Fibroblast of gingiva (primary cell): ENCODE measurements around the gene FCHO2.

ENCODE experiments used
- DNase-seq: peaks from one replicate; pipeline ENCODE4 v3.0.0-alpha.2; 2011; ENCODE audit warnings: low read depth

Gene FCHO2

DNA sequence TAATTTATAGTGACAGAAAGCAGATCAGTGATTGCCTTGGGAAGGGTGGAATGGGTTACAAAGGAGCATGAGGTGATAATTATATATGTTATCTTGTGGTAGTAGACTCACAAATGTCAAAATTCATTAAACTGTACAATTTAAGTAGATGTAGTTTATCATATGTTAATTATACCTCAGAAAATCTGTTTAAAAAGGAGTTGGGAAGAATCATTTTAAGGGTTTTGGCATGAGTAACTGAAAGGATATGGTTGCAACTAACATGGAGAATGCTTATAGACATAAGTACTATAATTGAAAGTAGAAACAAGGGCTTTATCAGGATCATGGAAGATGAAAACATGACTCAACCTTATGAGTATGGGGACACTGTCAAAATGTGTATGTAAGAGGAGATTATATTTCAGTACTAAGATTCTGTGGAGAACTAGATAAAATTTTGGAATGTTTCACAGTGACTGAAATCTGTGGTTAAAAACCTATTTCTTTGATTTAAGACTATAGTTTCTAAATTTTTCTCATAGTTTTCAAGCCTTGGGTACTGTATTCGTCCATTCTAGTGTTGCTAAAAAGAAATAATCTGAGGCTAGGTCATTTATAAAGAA, 73.3 kb downstream of the FCHO2 start:
- DNase-seq: peak; percentile 4

DNA sequence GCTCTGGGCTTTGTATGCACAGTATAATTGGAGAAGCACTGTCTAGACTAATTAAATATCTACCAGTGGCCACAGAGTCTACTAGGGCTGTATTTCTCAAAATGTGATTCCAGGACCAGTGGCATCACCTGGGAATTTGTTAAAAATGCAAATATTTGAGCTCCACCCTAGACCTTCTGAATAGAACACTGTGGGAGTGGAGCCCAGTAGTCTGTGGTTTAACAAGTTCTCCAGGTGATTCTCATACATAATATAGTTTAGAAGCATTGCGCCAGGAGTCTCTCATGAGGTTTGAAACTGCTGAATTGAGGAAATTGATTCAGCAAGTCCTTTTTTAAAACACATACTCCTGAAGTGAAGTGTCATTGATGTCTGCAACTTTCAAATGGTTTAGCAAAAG, 74.7 kb downstream of the FCHO2 start:
- no peak for DNase-seq

DNA sequence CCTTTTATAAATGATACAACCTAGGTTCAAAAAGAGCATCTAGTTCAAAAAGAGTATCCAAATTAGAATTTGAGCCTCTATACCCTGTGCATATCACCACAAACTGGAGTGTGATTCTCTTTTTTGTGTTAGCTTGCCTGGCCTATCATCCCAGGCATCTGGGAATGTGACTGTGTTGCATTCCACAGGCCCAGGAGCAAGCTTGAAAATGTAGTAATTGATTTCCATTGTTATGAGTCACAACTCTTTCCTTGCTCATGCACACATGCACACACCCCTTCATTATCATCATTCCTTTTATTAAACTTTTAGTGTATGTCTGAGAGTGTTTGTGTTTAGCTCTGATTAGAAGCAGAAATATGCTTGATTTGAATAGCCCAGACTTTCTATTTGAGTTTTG, 75.2 kb downstream of the FCHO2 start:
- DNase-seq: peak; percentile 65

DNA sequence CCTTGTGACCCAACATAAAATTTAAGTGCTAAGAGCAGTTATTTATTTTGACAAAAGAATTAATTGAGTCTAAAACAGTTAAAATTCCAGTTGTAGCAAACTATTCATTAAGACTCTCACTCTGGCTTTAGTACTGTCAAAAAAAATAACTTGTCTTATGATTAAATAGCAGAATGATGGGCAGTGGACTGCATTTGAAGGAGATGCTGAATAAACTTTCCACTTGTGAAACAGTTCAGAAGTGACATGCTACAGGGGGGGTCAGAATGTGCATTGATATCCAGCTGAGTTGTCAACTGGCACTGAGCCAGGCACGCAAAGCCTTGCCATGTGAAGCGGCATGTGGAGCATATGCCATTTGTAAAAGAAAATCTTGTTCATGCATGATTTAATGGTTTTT, 76.0 kb downstream of the FCHO2 start:
- DNase-seq: peak; percentile 81

- no peak for DNase-seq
Measured at GRCh38 chr5:73032635-73033034, 76.8 kb downstream of the FCHO2 start.

- no peak for DNase-seq
Measured at GRCh38 chr5:73037545-73037944, 81.7 kb downstream of the FCHO2 start.

DNA sequence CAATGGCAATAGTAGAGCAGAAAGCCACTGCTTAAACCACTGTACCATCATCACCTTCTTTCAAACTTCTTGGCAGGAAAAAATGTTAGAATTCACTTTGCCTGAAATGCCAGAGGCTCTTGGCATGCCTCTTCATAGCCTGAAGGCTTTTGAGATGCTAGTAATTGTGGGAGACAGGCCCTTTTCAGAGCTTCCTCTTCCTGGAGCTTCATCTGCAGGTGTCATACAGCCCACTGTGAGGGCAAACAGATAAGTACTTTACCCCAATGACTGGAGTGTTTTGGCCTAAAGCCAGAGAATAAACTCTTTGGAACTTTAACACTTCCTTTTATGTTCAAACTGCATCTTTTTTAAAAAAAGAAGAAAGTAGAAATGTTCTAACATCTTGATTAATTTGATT, 83.2 kb downstream of the FCHO2 start:
- no peak for DNase-seq

DNA sequence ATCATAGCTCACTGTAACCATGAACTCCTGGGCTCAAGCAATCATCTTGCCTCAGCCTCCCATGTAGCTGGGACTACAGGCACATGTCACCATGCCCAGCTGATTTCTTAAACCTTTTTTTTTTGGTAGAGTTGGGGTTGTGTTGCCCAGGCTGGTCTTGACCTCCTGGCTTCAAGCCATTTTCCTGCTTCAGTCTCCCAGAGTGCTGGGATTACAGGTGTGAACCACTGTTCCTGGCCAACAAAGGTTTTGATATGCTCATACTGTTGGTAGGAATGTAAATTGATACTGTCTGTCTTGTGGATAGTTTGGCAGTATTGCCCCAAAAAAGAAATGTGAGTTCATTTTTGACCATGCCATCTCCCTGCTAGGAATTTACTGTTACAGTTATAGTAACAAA, 87.2 kb downstream of the FCHO2 start:
- DNase-seq: no peak

- no peak for DNase-seq
Measured at GRCh38 chr5:73044546-73044945, 88.7 kb downstream of the FCHO2 start.

DNA sequence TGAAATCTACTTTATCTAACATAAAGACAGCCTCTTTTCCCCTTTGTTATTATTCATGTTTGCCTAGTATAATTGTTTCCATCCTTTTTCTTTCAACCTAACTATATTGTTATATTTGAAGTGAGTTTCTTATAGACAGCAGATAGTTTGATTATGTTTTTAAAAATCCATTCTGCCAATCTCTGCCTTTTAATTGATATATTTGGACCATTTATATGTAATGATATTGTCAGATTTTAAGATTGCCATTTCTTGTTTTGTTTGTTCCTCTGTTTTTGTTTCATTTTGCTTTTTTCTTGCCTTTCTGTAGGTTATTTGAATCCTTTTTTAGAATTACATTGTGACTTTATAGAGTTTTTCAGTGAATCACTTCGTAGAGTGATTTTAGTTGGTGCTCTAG, 89.8 kb downstream of the FCHO2 start:
- DNase-seq: no peak

DNA sequence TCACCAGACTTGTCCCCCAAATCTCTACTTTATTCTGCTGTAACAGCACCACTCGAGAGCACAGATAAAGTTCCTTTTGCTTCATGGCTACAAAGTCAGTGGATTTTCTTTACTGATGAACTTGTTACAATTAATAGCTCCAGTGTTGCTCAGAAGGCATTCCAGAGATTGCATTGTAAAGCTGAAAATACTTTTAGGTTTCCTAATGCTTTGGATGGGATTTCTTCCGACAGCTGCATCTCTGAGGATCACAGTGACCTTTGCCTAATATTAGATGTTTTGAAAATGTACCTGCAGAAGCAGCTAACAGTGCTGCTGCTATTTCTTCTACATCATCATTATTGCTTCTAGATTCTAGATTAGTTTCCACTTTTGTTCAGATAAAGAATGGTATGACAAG, 105.8 kb downstream of the FCHO2 start:
- DNase-seq: no peak

DNA sequence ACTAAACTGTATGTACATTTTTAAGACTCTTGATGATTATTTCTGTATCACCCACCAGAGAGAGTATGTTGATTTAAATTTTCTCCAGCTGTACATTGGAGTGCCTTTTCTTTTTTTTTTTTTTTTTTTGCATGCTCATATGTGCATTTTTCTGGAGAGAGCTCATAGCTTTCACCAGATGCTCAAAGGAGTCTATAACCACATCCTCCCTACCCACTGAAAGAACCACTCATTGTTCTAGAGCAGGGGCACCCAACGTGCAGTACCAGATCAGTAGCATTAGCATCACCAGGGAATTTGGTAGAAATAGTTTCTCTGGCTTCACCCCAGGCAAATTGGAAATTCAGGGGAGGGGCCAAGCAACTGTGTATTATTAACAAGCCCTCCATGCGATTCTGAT, 110.6 kb downstream of the FCHO2 start:
- DNase-seq: peak; percentile 15

DNA sequence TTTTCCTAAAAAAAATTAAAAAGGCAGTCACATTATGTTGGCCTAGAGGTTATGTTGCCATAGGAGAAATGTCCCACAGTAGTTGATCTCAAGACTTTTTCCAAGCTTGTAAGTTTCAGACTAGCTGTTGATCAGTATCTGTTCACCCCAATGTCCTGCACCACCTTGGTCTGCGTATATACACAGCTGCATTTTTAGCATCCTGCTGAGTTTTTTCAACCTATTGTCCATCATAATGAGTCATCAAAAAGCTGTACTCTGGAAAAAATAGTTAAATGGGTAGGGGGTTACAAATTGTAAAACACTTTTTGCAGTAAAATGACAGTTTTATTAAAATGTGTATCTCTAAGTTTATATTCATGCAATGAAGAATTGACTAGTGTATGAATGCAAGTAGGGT, 111.4 kb downstream of the FCHO2 start:
- DNase-seq: no peak

DNA sequence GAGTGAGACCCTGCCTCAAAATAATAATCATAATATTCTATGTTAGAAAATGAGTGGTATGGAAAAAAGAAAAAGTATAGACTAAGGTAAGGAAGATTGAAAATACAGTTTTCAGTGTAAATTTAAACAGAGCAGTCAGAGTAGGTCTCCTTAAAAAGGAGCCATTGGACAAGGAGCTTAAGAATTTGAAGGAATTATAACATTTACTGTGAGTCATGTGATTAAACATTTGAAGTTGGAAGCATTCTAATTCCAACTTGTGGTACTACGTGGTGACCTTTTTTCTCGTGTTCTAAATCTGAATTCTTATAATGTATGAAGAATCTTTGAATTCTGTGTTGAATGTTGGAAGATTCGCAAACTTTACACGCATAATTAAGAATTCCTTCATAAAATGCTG, 125.3 kb downstream of the FCHO2 start:
- no peak for DNase-seq

- DNase-seq: no peak
Measured at GRCh38 chr5:73088026-73088425, 132.2 kb downstream of the FCHO2 start.

- peak; percentile 36 for DNase-seq
Measured at GRCh38 chr5:73093943-73094342, 138.1 kb downstream of the FCHO2 start.

GRCh38 chr5:73094415-73094814, 138.6 kb downstream of the FCHO2 start:
- no peak for DNase-seq

GRCh38 chr5:73095564-73096238, 139.9 kb downstream of the FCHO2 start:
- DNase-seq: no peak

DNA sequence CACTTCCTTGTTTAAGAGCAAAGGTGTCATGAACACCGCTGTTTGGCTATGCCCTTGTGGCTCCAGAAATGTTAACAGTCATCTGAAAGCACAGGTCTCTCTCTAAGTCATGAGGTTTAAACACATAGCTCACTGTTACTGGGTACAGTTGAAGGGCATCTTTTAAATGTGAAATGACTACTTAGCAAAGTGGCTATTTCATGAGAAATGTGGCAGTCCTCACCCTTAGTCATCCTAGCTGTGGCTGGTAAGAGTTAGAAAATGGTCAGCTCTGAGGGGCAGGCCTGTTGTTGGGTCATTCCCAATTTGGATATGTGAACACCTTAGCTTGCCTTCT, 140.4 kb downstream of the FCHO2 start:
- DNase-seq: no peak

DNA sequence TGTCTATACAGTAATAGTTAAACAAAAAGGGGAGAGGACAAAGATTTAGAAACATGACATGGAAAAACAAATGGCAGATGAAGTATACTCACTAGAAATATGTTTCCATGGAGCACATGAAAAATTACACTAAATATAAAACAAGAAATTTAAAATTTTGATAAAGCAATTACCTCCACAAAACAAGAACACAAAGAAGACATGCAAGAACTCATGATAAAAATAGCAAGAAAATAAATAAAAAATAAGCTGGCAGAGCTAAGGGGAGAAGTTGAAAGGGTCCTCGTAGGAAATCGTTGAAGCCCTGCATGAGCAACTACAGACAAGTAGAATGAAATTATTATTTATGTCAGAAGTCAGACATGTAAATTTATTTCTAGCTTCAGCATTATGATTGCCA, 141.9 kb downstream of the FCHO2 start:
- no peak for DNase-seq

DNA sequence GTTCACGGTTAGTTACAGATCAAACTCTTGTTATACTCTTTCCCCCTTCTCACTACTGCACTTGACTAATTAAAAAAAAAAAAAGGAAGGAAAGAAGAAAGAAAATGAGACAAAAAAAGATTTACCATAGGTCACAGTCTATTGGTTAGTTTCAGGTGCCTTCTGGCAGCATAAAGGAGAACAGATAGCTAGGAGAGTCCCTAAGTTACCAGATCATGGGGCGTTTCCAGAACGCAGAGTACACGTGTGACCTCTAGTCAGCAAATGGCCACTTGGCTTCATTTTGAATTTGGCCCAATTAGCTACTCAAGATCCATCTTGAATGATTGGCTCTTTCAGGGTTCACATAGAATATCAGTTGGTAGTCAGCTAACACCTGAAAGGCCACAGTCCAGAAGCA, 144.3 kb downstream of the FCHO2 start:
- no peak for DNase-seq

- no peak for DNase-seq
Measured at GRCh38 chr5:73103870-73104299, 148.0 kb downstream of the FCHO2 start.

DNA sequence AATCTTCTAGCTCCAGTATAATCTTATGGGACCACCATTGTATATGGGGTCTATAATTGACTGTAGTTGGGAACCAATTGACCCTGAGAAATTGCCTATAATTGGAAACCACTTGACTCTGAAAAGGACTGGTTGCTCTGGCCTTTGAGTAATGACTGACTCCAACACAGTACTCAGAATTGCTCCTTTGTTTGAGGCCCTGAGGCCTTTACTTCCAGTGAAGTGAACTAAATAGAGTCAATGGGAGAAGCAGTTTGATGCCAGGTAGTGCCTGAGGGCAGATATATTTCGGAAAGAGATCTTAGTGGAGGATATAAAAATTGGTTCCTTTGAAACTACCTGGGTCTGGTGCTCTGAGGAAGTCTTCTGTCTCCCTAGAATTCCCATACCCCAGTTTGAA, 148.5 kb downstream of the FCHO2 start:
- DNase-seq: no peak

GRCh38 chr5:73106335-73106734, 150.5 kb downstream of the FCHO2 start:
- no peak for DNase-seq
